Calu3 (cell line): ENCODE results near the gene OGFRL1. TPM values are rescaled to one million over a fixed set of nuclear protein-coding genes. Genes with fewer than 3 reads are reported as not detected.

Experiments used
- BruUV-seq: library from RNA; stranded (reverse); fragments of 400-500 nt; replicated peaks from 2 replicates; lab custom pipeline; 2021; lab: Mats Ljungman, UMichigan
- CTCF ChIA-PET: fragments of 300-600 bp; sonication (Branson Sonifier 250); formaldehyde crosslinking; loops from one replicate; lab custom pipeline; 2022; ENCODE audit warnings: antibody characterized with exemption; lab: Charles Lee
- DNase-seq: peaks from one replicate; pipeline ENCODE4 v3.0.0; 2022
- H3K27ac Mint-ChIP-seq: one replicate; pipeline ENCODE4 v1.8.0; 2022; ENCODE audit warnings: mixed read lengths; ENCODE audit not compliant: unreplicated experiment
- H3K27me3 Mint-ChIP-seq: one replicate; pipeline ENCODE4 v1.8.0; 2022; ENCODE audit warnings: mixed read lengths; ENCODE audit not compliant: unreplicated experiment
- H3K36me3 Mint-ChIP-seq: one replicate; pipeline ENCODE4 v1.8.0; 2022; ENCODE audit warnings: mild to moderate bottlenecking, moderate library complexity, mixed read lengths; ENCODE audit not compliant: insufficient read depth, unreplicated experiment
- H3K4me1 Mint-ChIP-seq: one replicate; pipeline ENCODE4 v1.8.0; 2022; ENCODE audit warnings: mild to moderate bottlenecking, low read depth, mixed read lengths; ENCODE audit not compliant: unreplicated experiment
- H3K4me3 Mint-ChIP-seq: one replicate; pipeline ENCODE4 v1.8.0; 2022; ENCODE audit warnings: mild to moderate bottlenecking, low read depth, moderate library complexity, mixed read lengths; ENCODE audit not compliant: unreplicated experiment
- H3K9me3 Mint-ChIP-seq: one replicate; pipeline ENCODE4 v1.8.0; 2022; ENCODE audit warnings: low read depth, mixed read lengths; ENCODE audit not compliant: unreplicated experiment
- CTCF ChIP-seq: fragments of 200-600 bp; IDR thresholded peaks from one replicate; pipeline ENCODE4 v1.8.0; 2022; ENCODE audit warnings: antibody characterized with exemption; ENCODE audit not compliant: unreplicated experiment
- intact Hi-C: fragments of 100-400 bp; cut with micrococcal nuclease; formaldehyde crosslinking; loops from one replicate; pipeline ENCODE4 v1.10.0; 2022; ENCODE audit not compliant: unreplicated experiment
- total RNA-seq: library from RNA; stranded (reverse); gene quantifications from 2 replicates; pipeline ENCODE4 v1.2.3, GENCODE V29; 2022

Gene OGFRL1
- total RNA-seq, 1 experiment from 2014 or later: 21.0 TPM

- BruUV-seq: no TSS peak
- CTCF ChIA-PET: interaction anchor here (0.9 kb wide), 1 partner anchor 10 kb away, joined by 3 read pairs; no protein-coding TSS in a partner anchor
- H3K4me1 Mint-ChIP-seq: peaks cover 56% of the 10 kb centered on the region
Measured at GRCh38 chr6:71290611-71291010, 2.0 kb downstream of the OGFRL1 start.

GRCh38 chr6:71292001-71292400 is 3.4 kb downstream of the OGFRL1 start:
- Mint-ChIP-seq H3K4me1 (peaks cover 56% of the 10 kb centered on the region), H3K27ac (no peak overlapping the region), H3K27me3 (no peaks in the 10 kb centered on the region), H3K9me3 (no peaks in the 10 kb centered on the region), H3K4me3 (peak overlapping the region; percentile 53), H3K36me3 (peaks cover 39% of the 10 kb centered on the region)
- intact Hi-C loops: loop anchor here (5.0 kb wide), 3 partner anchors 40 to 205 kb away; no protein-coding TSS in a partner anchor
- no peak for DNase-seq
- CTCF ChIA-PET: no interaction called here
- no peak for TF ChIP-seq CTCF
- no TSS peak for BruUV-seq

More at GRCh38 chr6:71290611-71291010, 2.0 kb downstream of the OGFRL1 start:
- no peak for TF ChIP-seq CTCF
- no peaks in the 10 kb centered on the region for H3K27me3 Mint-ChIP-seq
- peak overlapping the region; percentile 53 for H3K4me3 Mint-ChIP-seq
- H3K27ac Mint-ChIP-seq: peak overlapping the region; percentile 63
- no peak for DNase-seq
- intact Hi-C loops: loop anchor here (2.0 to 5.0 kb wide), 4 partner anchors 42 to 207 kb away; no protein-coding TSS in a partner anchor
- no peaks in the 10 kb centered on the region for H3K9me3 Mint-ChIP-seq
- H3K36me3 Mint-ChIP-seq: peaks cover 39% of the 10 kb centered on the region

- peak; percentile 47 for DNase-seq
- no TSS peak for BruUV-seq
- Mint-ChIP-seq H3K4me3 (no peak overlapping the region), H3K27ac (peak overlapping the region; percentile 63), H3K4me1 (peaks cover 51% of the 10 kb centered on the region), H3K36me3 (peaks cover 31% of the 10 kb centered on the region), H3K9me3 (no peaks in the 10 kb centered on the region), H3K27me3 (no peaks in the 10 kb centered on the region)
- CTCF ChIA-PET: no interaction called here
- no peak for TF ChIP-seq CTCF
- intact Hi-C loops: loop anchor here (5.0 kb wide), 3 partner anchors 38 to 203 kb away; no protein-coding TSS in a partner anchor
Measured at GRCh38 chr6:71294121-71294523, 5.5 kb downstream of the OGFRL1 start.

GRCh38 chr6:71298459-71298858 is 9.8 kb downstream of the OGFRL1 start:
- no peak overlapping the region for H3K4me3 Mint-ChIP-seq
- BruUV-seq: no TSS peak
- no peak for DNase-seq
- peaks cover 16% of the 10 kb centered on the region for H3K36me3 Mint-ChIP-seq
- no peaks in the 10 kb centered on the region for H3K9me3 Mint-ChIP-seq
- no peak overlapping the region for H3K27ac Mint-ChIP-seq
- no peaks in the 10 kb centered on the region for H3K27me3 Mint-ChIP-seq
- CTCF ChIA-PET: no interaction called here
- TF ChIP-seq CTCF: no peak
- peaks cover 33% of the 10 kb centered on the region for H3K4me1 Mint-ChIP-seq
- intact Hi-C loops: no loop called here
